ENCODE data around the gene ADCY5.
"Not testable (repeated sequence)": the region's sequence is repeated elsewhere in the genome, so short reads cannot be mapped to it uniquely, and the experiment has no call there.

The ADCY5 gene

GRCh38 chr3:123448536-123449101 lies at the start of gene ADCY5:
Gene ADCY5 (minus strand): TSS chr3:123449090. CDS start chr3:123448545, 545 bp downstream.
- H3K4me3 ChIP-seq (ENCODE audit: low read length) = peak within 1 kb of the TSS; percentile 65; the same call in 1 of the 2 replicates
- no peak for TF ChIP-seq ZNF274 (IDR thresholded peaks at IDR 0.05; ENCODE audit: low read depth, low read length)

- no peak for TF ChIP-seq ZNF274 (IDR thresholded peaks at IDR 0.05; ENCODE audit: low read depth, low read length)
- no peak overlapping the region for H3K4me3 ChIP-seq (ENCODE audit: low read length)
These were observed 45.0 kb upstream of the ADCY5 start for GRCh38 chr3:123493912-123494311.

GRCh38 chr3:123491966-123492587 lies 43.2 kb upstream of the ADCY5 start:
- no peak for TF ChIP-seq ZNF274 (IDR thresholded peaks at IDR 0.05; ENCODE audit: low read depth, low read length)
- no peak overlapping the region for H3K4me3 ChIP-seq (ENCODE audit: low read length)

GRCh38 chr3:123489400-123490004 lies 40.6 kb upstream of the ADCY5 start:
- H3K4me3 ChIP-seq (ENCODE audit: low read length) = no peak overlapping the region
- no peak for TF ChIP-seq ZNF274 (IDR thresholded peaks at IDR 0.05; ENCODE audit: low read depth, low read length)

- no peak overlapping the region for H3K4me3 ChIP-seq (ENCODE audit: low read length)
- TF ChIP-seq ZNF274 (IDR thresholded peaks at IDR 0.05; ENCODE audit: low read depth, low read length) = no peak
These were observed 39.9 kb upstream of the ADCY5 start for GRCh38 chr3:123488645-123489347.

- not testable (repeated sequence) for H3K4me3 ChIP-seq (ENCODE audit: low read length)
These were observed 38.2 kb upstream of the ADCY5 start for GRCh38 chr3:123487063-123487462.

- H3K4me3 ChIP-seq (ENCODE audit: low read length) = no peak overlapping the region
- no peak for TF ChIP-seq ZNF274 (IDR thresholded peaks at IDR 0.05; ENCODE audit: low read depth, low read length)
These were observed 37.6 kb upstream of the ADCY5 start for GRCh38 chr3:123486460-123486859.

- TF ChIP-seq ZNF274 (IDR thresholded peaks at IDR 0.05; ENCODE audit: low read depth, low read length) = no peak
- no peak overlapping the region for H3K4me3 ChIP-seq (ENCODE audit: low read length)
These were observed 36.7 kb upstream of the ADCY5 start for GRCh38 chr3:123485551-123485950.

- TF ChIP-seq ZNF274 (IDR thresholded peaks at IDR 0.05; ENCODE audit: low read depth, low read length) = no peak
- H3K4me3 ChIP-seq (ENCODE audit: low read length) = no peak overlapping the region
These were observed 34.3 kb upstream of the ADCY5 start for GRCh38 chr3:123483146-123483545.

GRCh38 chr3:123481722-123482457 lies 33.0 kb upstream of the ADCY5 start:
- no peak for TF ChIP-seq ZNF274 (IDR thresholded peaks at IDR 0.05; ENCODE audit: low read depth, low read length)
- no peak overlapping the region for H3K4me3 ChIP-seq (ENCODE audit: low read length)

GRCh38 chr3:123481071-123481470 lies 32.2 kb upstream of the ADCY5 start:
- no peak overlapping the region for H3K4me3 ChIP-seq (ENCODE audit: low read length)
- TF ChIP-seq ZNF274 (IDR thresholded peaks at IDR 0.05; ENCODE audit: low read depth, low read length) = no peak

GRCh38 chr3:123480428-123480827 lies 31.5 kb upstream of the ADCY5 start:
- no peak for TF ChIP-seq ZNF274 (IDR thresholded peaks at IDR 0.05; ENCODE audit: low read depth, low read length)
- H3K4me3 ChIP-seq (ENCODE audit: low read length) = no peak overlapping the region

GRCh38 chr3:123479891-123480290 lies 31.0 kb upstream of the ADCY5 start:
- no peak for TF ChIP-seq ZNF274 (IDR thresholded peaks at IDR 0.05; ENCODE audit: low read depth, low read length)

GRCh38 chr3:123478314-123478713 lies 29.4 kb upstream of the ADCY5 start:
- TF ChIP-seq ZNF274 (IDR thresholded peaks at IDR 0.05; ENCODE audit: low read depth, low read length) = no peak
- H3K4me3 ChIP-seq (ENCODE audit: low read length) = no peak overlapping the region

More at GRCh38 chr3:123479891-123480290, 31.0 kb upstream of the ADCY5 start:
- H3K4me3 ChIP-seq (ENCODE audit: low read length) = no peak overlapping the region

Data from GM08714 (cell line).